ENCODE measurements around the gene ADAMTS12.

The ADAMTS12 gene

GRCh38 chr5:33637011-33637410 is 254.8 kb downstream of the ADAMTS12 start:
- DNase-seq, result no peak

- DNase-seq, result no peak
Observed at GRCh38 chr5:33635582-33635981, 256.2 kb downstream of the ADAMTS12 start.

GRCh38 chr5:33633699-33634098 is 258.1 kb downstream of the ADAMTS12 start:
- DNase-seq, result no peak

- DNase-seq, result no peak
Observed at GRCh38 chr5:33631786-33632185, 260.0 kb downstream of the ADAMTS12 start.

- DNase-seq, result no peak
Observed at GRCh38 chr5:33631139-33631538, 260.7 kb downstream of the ADAMTS12 start.

- DNase-seq, result no peak
Observed at GRCh38 chr5:33629999-33630398, 261.8 kb downstream of the ADAMTS12 start.

GRCh38 chr5:33628796-33629195 is 263.0 kb downstream of the ADAMTS12 start:
- DNase-seq, result no peak

- no peak for DNase-seq
Observed at GRCh38 chr5:33621514-33621913, 270.3 kb downstream of the ADAMTS12 start.

- DNase-seq, result no peak
Observed at GRCh38 chr5:33614039-33614438, 277.8 kb downstream of the ADAMTS12 start.

- DNase-seq, result no peak
Observed at GRCh38 chr5:33612386-33612785, 279.4 kb downstream of the ADAMTS12 start.

GRCh38 chr5:33611877-33612276 is 279.9 kb downstream of the ADAMTS12 start:
- no peak for DNase-seq

GRCh38 chr5:33608344-33609041 is 283.3 kb downstream of the ADAMTS12 start:
- DNase-seq, result no peak

- DNase-seq, result no peak
Observed at GRCh38 chr5:33604503-33604902, 287.3 kb downstream of the ADAMTS12 start.

- peak in 1 of 2 experiments; percentile 9 for DNase-seq
Observed at GRCh38 chr5:33601881-33602280, 289.9 kb downstream of the ADAMTS12 start.

GRCh38 chr5:33595303-33595702 is 296.5 kb downstream of the ADAMTS12 start:
- DNase-seq, result no peak

- no peak for DNase-seq
Observed at GRCh38 chr5:33594006-33594405, 297.8 kb downstream of the ADAMTS12 start.

GRCh38 chr5:33592245-33592644 is 299.5 kb downstream of the ADAMTS12 start:
- DNase-seq, result no peak

GRCh38 chr5:33588654-33589372 is 303.0 kb downstream of the ADAMTS12 start:
- peak; percentile 29 to 84 for DNase-seq

GRCh38 chr5:33583332-33583731 is 308.5 kb downstream of the ADAMTS12 start:
- no peak for DNase-seq

GRCh38 chr5:33582417-33582816 is 309.4 kb downstream of the ADAMTS12 start:
- DNase-seq, result no peak

GRCh38 chr5:33579789-33580188 is 312.0 kb downstream of the ADAMTS12 start:
- DNase-seq, result no peak

- no peak for DNase-seq
Observed at GRCh38 chr5:33579152-33579551, 312.6 kb downstream of the ADAMTS12 start.

GRCh38 chr5:33576726-33577590 is 314.8 kb downstream of the ADAMTS12 start:
- no peak for DNase-seq

- DNase-seq, result no peak
Observed at GRCh38 chr5:33565324-33565723, 326.5 kb downstream of the ADAMTS12 start.
